Small intestine (tissue), 7 donors: Measurements from ENCODE around the gene TANC1. TPM values are rescaled to one million over a fixed set of nuclear protein-coding genes. Genes with fewer than 3 reads are reported as not detected.

Experiments
- DNase-seq, 2 donors: peaks; one replicate each; pipeline versions ENCODE4 v3.0.0 to v3.0.0-alpha.2; 2013
- FAIRE-seq: peaks from 2 replicates; lab custom pipeline; 2012; peaks lifted over from hg19 to GRCh38; lab: Jason Lieb, UNC
- H3K27ac ChIP-seq, 3 donors: one replicate each; pipeline ENCODE4 v1.5.1; 2013; ENCODE audit warnings: low read length in 2 of 3, mild to moderate bottlenecking in 2 of 3, control low read depth in 1 of 3, inconsistent platforms in 1 of 3, low read depth in 1 of 3, moderate library complexity in 1 of 3
- H3K27me3 ChIP-seq, 3 donors: one replicate each; pipeline ENCODE4 v1.6.1; 2013; ENCODE audit warnings: low read length in 3 of 3, inconsistent platforms in 1 of 3; ENCODE audit not compliant: control insufficient read depth in 3 of 3, insufficient read depth in 3 of 3
- H3K36me3 ChIP-seq, 3 donors: one replicate each; pipeline ENCODE4 v1.6.1; 2013; ENCODE audit warnings: low read length in 3 of 3, inconsistent platforms in 1 of 3, low read depth in 1 of 3, mild to moderate bottlenecking in 1 of 3, moderate library complexity in 1 of 3; ENCODE audit not compliant: control insufficient read depth in 3 of 3, insufficient read depth in 2 of 3
- H3K4me1 ChIP-seq, 3 donors: one replicate each; pipeline ENCODE4 v1.6.1; 2013; ENCODE audit warnings: low read length in 2 of 3, inconsistent platforms in 1 of 3, low read depth in 1 of 3, mild to moderate bottlenecking in 1 of 3, moderate library complexity in 1 of 3; ENCODE audit not compliant: control insufficient read depth in 3 of 3, insufficient read depth in 2 of 3
- H3K4me3 ChIP-seq, 3 donors: one replicate each; pipeline ENCODE4 v1.5.1; 2013; ENCODE audit warnings: low read length in 3 of 3, control low read depth in 1 of 3, inconsistent platforms in 1 of 3, low read depth in 1 of 3, mild to moderate bottlenecking in 1 of 3, moderate library complexity in 1 of 3
- H3K9me3 ChIP-seq, 2 donors: one replicate each; pipeline ENCODE4 v1.6.1; 2013; ENCODE audit warnings: low read depth in 1 of 2, low read length in 1 of 2; ENCODE audit not compliant: control insufficient read depth in 2 of 2, insufficient read depth in 1 of 2
- WGBS, 3 donors: extraction: QIAGEN DNeasy Blood & Tissue Kit; methylation state at CpG; one replicate each; pipeline ENCODE4 v1.1.7; 2013; 5-methylcytosine and 5-hydroxymethylcytosine counted together
- polyA plus RNA-seq, 4 donors: library from polyadenylated mRNA; stranded (reverse) in 3 of 4; unstranded in 1 of 4; fragments of 200-250 nt in 3 of 4; fragments of 120-200 nt in 1 of 4; gene quantifications; one replicate each; pipeline versions ENCODE4 v1.2.1 to v1.2.3, GENCODE V29; 2013
- donor health status: healthy with polysubstance abuse.
- donor health status: control.
- donor health status: control.
- donor health status: Bipolar disorder and iron deficiency.
- donor health status: healthy.

TANC1 gene
- polyA plus RNA-seq, 4 donors, result 7.4 to 14.7 (median 8.8) TPM

- Histone ChIP-seq H3K27ac (no peak overlapping the region), H3K4me1 (no peaks in the 10 kb centered on the region), H3K9me3 (peaks cover 0 to 4% of the 10 kb centered on the region in 2 donors), H3K4me3 (no peak overlapping the region), H3K36me3 (peaks cover 4 to 72% (median 8%) of the 10 kb centered on the region in 3 donors), H3K27me3 (no peaks in the 10 kb centered on the region)
- DNase-seq (no peak), FAIRE-seq (no peak)
- WGBS, 3 donors, result 95 to 96% (median 95%) methylated on average over 8 of the region's 8 CpGs
Observed at GRCh38 chr2:159219394-159219998, 251.1 kb downstream of the TANC1 start.

- H3K27me3 ChIP-seq, result no peaks in the 10 kb centered on the region
- H3K36me3 ChIP-seq, result peaks cover 8 to 63% (median 10%) of the 10 kb centered on the region in 3 donors
- FAIRE-seq (no peak), DNase-seq (no peak)
- H3K9me3 ChIP-seq, result no peaks in the 10 kb centered on the region
- H3K4me3 ChIP-seq, result no peak overlapping the region
- H3K4me1 ChIP-seq, result no peaks in the 10 kb centered on the region
- 90 to 94% (median 91%) methylated on average over 17 of the region's 17 CpGs for WGBS, 3 donors
- no peak overlapping the region for H3K27ac ChIP-seq
Observed at GRCh38 chr2:159224061-159224813, 255.8 kb downstream of the TANC1 start.

GRCh38 chr2:159225025-159226016 is 256.9 kb downstream of the TANC1 start:
- FAIRE-seq (no peak), DNase-seq (no peak)
- H3K27ac ChIP-seq, result no peak overlapping the region
- peaks cover 6 to 68% (median 12%) of the 10 kb centered on the region in 3 donors for H3K36me3 ChIP-seq
- H3K4me3 ChIP-seq, result no peak overlapping the region
- no peaks in the 10 kb centered on the region for H3K9me3 ChIP-seq
- H3K27me3 ChIP-seq, result no peaks in the 10 kb centered on the region
- 85 to 95% (median 94%) methylated on average over 26 of the region's 26 CpGs for WGBS, 3 donors
- no peaks in the 10 kb centered on the region for H3K4me1 ChIP-seq

GRCh38 chr2:159226059-159226461 is 257.6 kb downstream of the TANC1 start:
- H3K4me3 ChIP-seq, result no peak overlapping the region
- H3K9me3 ChIP-seq, result no peaks in the 10 kb centered on the region
- peaks cover 8 to 67% (median 12%) of the 10 kb centered on the region in 3 donors for H3K36me3 ChIP-seq
- FAIRE-seq, result no peak
- no peak overlapping the region for H3K27ac ChIP-seq
- DNase-seq, result peak in 1 of 2 donors; percentile 24
- no peaks in the 10 kb centered on the region for H3K4me1 ChIP-seq
- H3K27me3 ChIP-seq, result no peaks in the 10 kb centered on the region
- 66 to 71% (median 70%) methylated on average over 5 of the region's 5 CpGs for WGBS, 3 donors

GRCh38 chr2:159226608-159227385 is 258.4 kb downstream of the TANC1 start:
- H3K4me1 ChIP-seq, result no peaks in the 10 kb centered on the region
- DNase-seq (no peak), FAIRE-seq (no peak)
- no peaks in the 10 kb centered on the region for H3K9me3 ChIP-seq
- peaks cover 8 to 62% (median 11%) of the 10 kb centered on the region in 3 donors for H3K36me3 ChIP-seq
- no peak overlapping the region for H3K4me3 ChIP-seq
- H3K27me3 ChIP-seq, result no peaks in the 10 kb centered on the region
- H3K27ac ChIP-seq, result peak overlapping the region in 1 of 3 donors; percentile 27

GRCh38 chr2:159227467-159227866 is 259.0 kb downstream of the TANC1 start:
- 55 to 60% (median 59%) methylated on average over 3 of the region's 3 CpGs for WGBS, 3 donors
- Histone ChIP-seq H3K27me3 (no peaks in the 10 kb centered on the region), H3K4me1 (no peaks in the 10 kb centered on the region), H3K9me3 (no peaks in the 10 kb centered on the region), H3K4me3 (no peak overlapping the region), H3K27ac (no peak overlapping the region), H3K36me3 (peaks cover 8 to 61% (median 11%) of the 10 kb centered on the region in 3 donors)
- no peak for DNase-seq
- no peak for FAIRE-seq

GRCh38 chr2:159228081-159228581 is 259.7 kb downstream of the TANC1 start:
- Histone ChIP-seq H3K27me3 (no peaks in the 10 kb centered on the region), H3K9me3 (no peaks in the 10 kb centered on the region), H3K4me1 (no peaks in the 10 kb centered on the region), H3K36me3 (peaks cover 8 to 57% (median 11%) of the 10 kb centered on the region in 3 donors), H3K4me3 (no peak overlapping the region), H3K27ac (no peak overlapping the region)
- FAIRE-seq (no peak), DNase-seq (no peak)
- WGBS, 3 donors, result 91 to 96% (median 94%) methylated on average over 14 of the region's 14 CpGs
